ENCODE results near the gene ANGPTL4. TPM values are rescaled to one million over a fixed set of nuclear protein-coding genes. Genes with fewer than 3 reads are reported as not detected.

Gene ANGPTL4
- total and polyA plus RNA-seq, 9 of the 15 experiments (the other 6 are each of a cell fraction or from before 2014, with no cell fraction given) = 0.05 to 0.77 (median 0.22) TPM; not detected in 4

- peak; percentile 84 for TF ChIP-seq REST (IDR thresholded peaks at IDR 0.05; ENCODE audit: borderline replicate concordance)
- TF ChIP-seq REST (CRISPR knock-in tag; IDR thresholded peaks at IDR 0.05; ENCODE audit: low read depth) = no peak
- no peak for TF ChIP-seq ZNF274 (IDR thresholded peaks at IDR 0.05; ENCODE audit: borderline replicate concordance, low read depth, low read length)
- no peak; the same call in 1 of the 2 replicates for TF ChIP-seq POLR2G (IDR thresholded peaks at IDR 0.05; ENCODE audit: low read depth, low read length)
- no peak for TF ChIP-seq BRF2 (IDR thresholded peaks at IDR 0.05; ENCODE audit: borderline replicate concordance, insufficient read depth, insufficient read length)
- TF ChIP-seq ZBTB43 (CRISPR knock-in tag; IDR thresholded peaks at IDR 0.05) = no peak
- TF ChIP-seq GATA2 (CRISPR knock-in tag; IDR thresholded peaks at IDR 0.05) = no peak
- TF ChIP-seq YY1 (IDR thresholded peaks at IDR 0.05; ENCODE audit: borderline replicate concordance in 1 of 3, control insufficient read depth in 1 of 3, extremely low read depth in 1 of 3, insufficient read depth in 3 of 3, insufficient read length in 1 of 3, insufficient replicate concordance in 2 of 3, low read depth in 1 of 3, low read length in 2 of 3) = peak in 2 of 3 experiments; percentile 24 to 46
- TF ChIP-seq MTA2 (IDR thresholded peaks at IDR 0.05; ENCODE audit: low read depth) = no peak
- no peak for TF ChIP-seq ZFP1 (CRISPR knock-in tag; IDR thresholded peaks at IDR 0.05)
- TF ChIP-seq KDM1A (IDR thresholded peaks at IDR 0.05) = peak in 1 of 2 experiments; percentile 41; a peak in 1 of 4 replicates
- TF ChIP-seq DEAF1 (CRISPR knock-in tag; IDR thresholded peaks at IDR 0.05) = peak; percentile 46; the same call in 1 of the 2 replicates
- no peak for TF ChIP-seq FOXP1 (CRISPR knock-in tag; IDR thresholded peaks at IDR 0.05)
- no peak for TF ChIP-seq SMARCC2 (IDR thresholded peaks at IDR 0.05; ENCODE audit: low read depth)
- no peak for TF ChIP-seq PHTF2 (CRISPR knock-in tag; IDR thresholded peaks at IDR 0.05)
Observed at GRCh38 chr19:8396563-8397203, 32.7 kb downstream of the ANGPTL4 start (continued).
